ENCODE results near the gene PTPRK. TPM values are rescaled to one million over a fixed set of nuclear protein-coding genes. Genes with fewer than 3 reads are reported as not detected.

The PTPRK gene
- polyA plus RNA-seq, 3 donors = 0.01 TPM; not detected in 2

GRCh38 chr6:128242765-128243403 lies 277.5 kb downstream of the PTPRK start:
- Histone ChIP-seq H3K27me3 (ENCODE audit: control insufficient read depth in 2 of 2, insufficient read depth in 2 of 2, low read length in 2 of 2) (no peaks in the 10 kb centered on the region), H2AFZ (ENCODE audit: insufficient read depth, low read depth, low read length, poor library complexity, severe bottlenecking) (no peak overlapping the region), H3K4me2 (replicated peaks; ENCODE audit: extremely low read depth, low read length, poor library complexity, severe bottlenecking) (no peak overlapping the region), H3K9ac (ENCODE audit: insufficient read depth, low read length, poor library complexity, severe bottlenecking) (no peak overlapping the region), H3K4me1 (ENCODE audit: control insufficient read depth in 1 of 2, insufficient read depth in 2 of 2, low read length in 2 of 2) (peaks cover 0 to 4% of the 10 kb centered on the region in 2 donors), H3K27ac (ENCODE audit: low read depth in 1 of 2, low read length in 2 of 2) (no peak overlapping the region), H3K79me2 (ENCODE audit: insufficient read depth, low read length) (no peaks in the 10 kb centered on the region), H3K36me3 (replicated peaks in 1 of 2; ENCODE audit: control insufficient read depth in 1 of 2, insufficient read depth in 2 of 2, low read length in 2 of 2) (no peaks in the 10 kb centered on the region), H3K4me3 (replicated peaks in 1 of 3; ENCODE audit: low read depth in 2 of 3, low read length in 3 of 3) (no peak overlapping the region), H3K9me3 (replicated peaks in 1 of 2; ENCODE audit: control insufficient read depth in 1 of 2, insufficient read depth in 1 of 2, low read length in 2 of 2) (no peaks in the 10 kb centered on the region), H4K20me1 (ENCODE audit: insufficient read depth, low read length) (no peaks in the 10 kb centered on the region)
- no peaks in the 10 kb centered on the region for H3K36me3 Mint-ChIP-seq
- no peaks in the 10 kb centered on the region for H3K27me3 Mint-ChIP-seq (ENCODE audit: low read depth in 3 of 3)
- H3K27ac Mint-ChIP-seq = no peak overlapping the region
- peaks cover 7% of the 10 kb centered on the region for H3K4me1 Mint-ChIP-seq
- TF ChIP-seq CTCF (IDR thresholded peaks at IDR 0.05) = no peak
- no peak overlapping the region for H3K4me3 Mint-ChIP-seq
- intact Hi-C loops (cut with micrococcal nuclease) = no loop called here
- no peak for DNase-seq
- WGBS (ENCODE audit: insufficient coverage) = no CpG with 5 or more reads among the region's 3 CpGs
- peaks cover 0 to 3% (median 0%) of the 10 kb centered on the region in 7 donors for H3K9me3 Mint-ChIP-seq

GRCh38 chr6:128241216-128241615 lies 279.2 kb downstream of the PTPRK start:
- Mint-ChIP-seq H3K27me3 (ENCODE audit: low read depth in 3 of 3) (no peaks in the 10 kb centered on the region), H3K27ac (peak overlapping the region in 1 of 7 donors; percentile 37), H3K4me1 (peaks cover 7% of the 10 kb centered on the region), H3K9me3 (peaks cover 0 to 5% (median 0%) of the 10 kb centered on the region in 7 donors), H3K4me3 (no peak overlapping the region), H3K36me3 (no peaks in the 10 kb centered on the region)
- Histone ChIP-seq H3K9me3 (replicated peaks in 1 of 2; ENCODE audit: control insufficient read depth in 1 of 2, insufficient read depth in 1 of 2, low read length in 2 of 2) (no peaks in the 10 kb centered on the region), H3K27me3 (ENCODE audit: control insufficient read depth in 2 of 2, insufficient read depth in 2 of 2, low read length in 2 of 2) (no peaks in the 10 kb centered on the region), H4K20me1 (ENCODE audit: insufficient read depth, low read length) (no peaks in the 10 kb centered on the region), H3K9ac (ENCODE audit: insufficient read depth, low read length, poor library complexity, severe bottlenecking) (no peak overlapping the region), H3K36me3 (replicated peaks in 1 of 2; ENCODE audit: control insufficient read depth in 1 of 2, insufficient read depth in 2 of 2, low read length in 2 of 2) (no peaks in the 10 kb centered on the region), H2AFZ (ENCODE audit: insufficient read depth, low read depth, low read length, poor library complexity, severe bottlenecking) (no peak overlapping the region), H3K4me1 (ENCODE audit: control insufficient read depth in 1 of 2, insufficient read depth in 2 of 2, low read length in 2 of 2) (peaks cover 0 to 4% of the 10 kb centered on the region in 2 donors), H3K79me2 (ENCODE audit: insufficient read depth, low read length) (no peaks in the 10 kb centered on the region), H3K4me2 (replicated peaks; ENCODE audit: extremely low read depth, low read length, poor library complexity, severe bottlenecking) (no peak overlapping the region), H3K4me3 (replicated peaks in 1 of 3; ENCODE audit: low read depth in 2 of 3, low read length in 3 of 3) (no peak overlapping the region), H3K27ac (ENCODE audit: low read depth in 1 of 2, low read length in 2 of 2) (no peak overlapping the region)
- DNase-seq = no peak
- TF ChIP-seq CTCF (IDR thresholded peaks at IDR 0.05) = no peak
- intact Hi-C loops (cut with micrococcal nuclease) = no loop called here
- WGBS (ENCODE audit: insufficient coverage) = 100% methylated on average over 2 of the region's 3 CpGs

All from CD14-positive monocyte (primary cell).